Activated CD4-positive, alpha-beta T cell treated with anti-CD3 and anti-CD28 coated beads, Interleukin-10, Interleukin-2, amounts not matched to agents 100 ng/mL and 50 ng/mL, durations not matched to agents 16 hours and 8 hours (primary cell): ENCODE results near the gene FGFRL1.
A peak's percentile ranks its signal among the peaks of the same experiment; 100 is the strongest.

ENCODE experiments used
- DNase-seq: peaks from one replicate; pipeline ENCODE4 v3.0.0-alpha.2; 2020

Gene FGFRL1

DNA sequence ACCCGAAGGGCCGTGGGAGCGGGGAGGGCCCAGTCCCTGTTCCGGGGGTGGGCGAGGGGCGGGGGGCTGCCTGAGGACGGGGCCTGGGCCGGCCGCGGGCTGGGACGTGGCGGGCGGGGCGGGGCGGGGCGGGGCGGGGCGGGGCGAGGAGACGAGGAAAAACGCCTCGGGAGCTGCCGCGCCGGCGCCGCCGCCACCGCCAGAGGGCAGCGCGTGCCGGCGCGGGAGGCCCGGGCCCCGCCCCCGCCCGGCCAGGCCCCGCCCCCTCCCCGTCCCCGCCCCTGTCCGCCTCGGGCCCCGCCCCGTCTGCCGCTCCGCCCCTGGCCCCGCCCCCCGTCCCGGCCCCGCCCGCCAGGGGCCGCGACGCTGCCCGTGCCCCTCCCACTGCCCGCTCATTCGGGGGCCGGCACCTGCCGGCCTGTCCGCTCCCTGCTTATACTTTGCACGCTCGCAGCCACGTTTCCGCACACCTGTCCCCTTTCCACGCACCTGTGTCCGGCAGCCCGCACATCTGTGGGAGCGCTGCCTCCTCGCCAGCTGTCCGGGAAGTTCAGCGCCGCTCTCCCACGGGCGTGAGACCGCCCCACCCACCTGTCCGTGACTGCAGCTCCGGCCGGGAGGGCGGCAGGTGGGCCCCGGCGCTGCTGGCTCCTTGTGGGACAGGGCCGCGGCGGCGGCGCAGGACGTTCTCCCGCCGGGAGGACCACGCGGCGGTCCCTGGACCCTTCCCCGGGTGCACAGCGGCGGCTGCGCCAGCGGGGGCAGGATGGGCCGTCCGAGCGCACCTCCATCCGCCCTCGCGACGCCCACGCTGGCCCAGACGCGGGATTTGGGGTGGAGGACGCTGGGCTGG lies 1.7 kb upstream of the FGFRL1 start:
- DNase-seq, result peak; percentile 78

DNA sequence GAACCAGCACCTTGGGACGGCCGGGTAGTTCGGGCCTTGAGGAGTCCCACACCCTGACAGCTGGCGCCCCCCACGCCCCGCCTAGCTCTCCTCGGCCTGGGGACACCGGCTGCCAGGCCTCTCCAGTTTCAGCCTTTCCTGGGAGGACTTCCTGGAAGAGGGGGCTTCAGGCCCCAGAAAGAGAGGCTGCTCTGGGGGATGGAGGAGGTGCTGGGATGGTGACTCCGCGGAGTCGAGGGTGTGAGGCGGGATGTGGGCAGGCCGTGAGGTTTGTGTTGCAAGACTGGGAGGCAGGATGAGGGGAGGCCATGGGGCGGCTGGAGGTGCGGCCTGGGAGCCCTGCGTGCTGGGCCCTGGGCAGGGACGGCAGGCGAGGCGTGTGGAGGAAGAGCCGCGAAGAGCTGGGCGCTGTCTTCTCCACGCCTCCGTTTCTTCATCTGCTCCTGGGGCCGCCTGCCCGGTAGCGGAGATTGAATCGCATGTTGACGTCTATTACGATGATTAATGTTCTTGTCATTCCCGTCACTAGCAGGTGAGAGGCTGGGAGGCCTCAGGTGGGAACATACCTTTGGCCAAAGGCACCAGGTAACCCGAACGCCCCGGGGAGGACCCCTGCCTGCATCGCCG lies 918 bp upstream of the FGFRL1 start:
- peak; percentile 88 for DNase-seq

DNA sequence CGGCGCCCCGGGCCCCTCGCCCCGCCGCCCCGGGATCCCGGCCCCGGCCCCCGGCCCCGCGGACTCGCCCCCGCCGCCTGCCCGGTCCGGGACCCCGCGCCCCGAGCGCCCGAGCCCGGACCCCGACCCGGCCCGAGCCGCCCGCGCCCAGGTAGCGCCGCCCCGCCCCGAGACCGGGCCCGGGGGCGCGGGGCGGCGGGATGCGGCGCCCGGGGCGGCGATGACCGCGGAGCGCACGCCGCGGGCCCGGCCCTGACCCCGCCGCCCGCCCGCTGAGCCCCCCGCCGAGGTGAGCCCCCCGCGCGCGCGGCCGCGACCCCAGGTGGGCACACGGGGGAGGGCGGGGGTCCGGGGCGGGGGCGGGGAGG lies 224 bp downstream of the FGFRL1 start:
- no peak for DNase-seq

DNA sequence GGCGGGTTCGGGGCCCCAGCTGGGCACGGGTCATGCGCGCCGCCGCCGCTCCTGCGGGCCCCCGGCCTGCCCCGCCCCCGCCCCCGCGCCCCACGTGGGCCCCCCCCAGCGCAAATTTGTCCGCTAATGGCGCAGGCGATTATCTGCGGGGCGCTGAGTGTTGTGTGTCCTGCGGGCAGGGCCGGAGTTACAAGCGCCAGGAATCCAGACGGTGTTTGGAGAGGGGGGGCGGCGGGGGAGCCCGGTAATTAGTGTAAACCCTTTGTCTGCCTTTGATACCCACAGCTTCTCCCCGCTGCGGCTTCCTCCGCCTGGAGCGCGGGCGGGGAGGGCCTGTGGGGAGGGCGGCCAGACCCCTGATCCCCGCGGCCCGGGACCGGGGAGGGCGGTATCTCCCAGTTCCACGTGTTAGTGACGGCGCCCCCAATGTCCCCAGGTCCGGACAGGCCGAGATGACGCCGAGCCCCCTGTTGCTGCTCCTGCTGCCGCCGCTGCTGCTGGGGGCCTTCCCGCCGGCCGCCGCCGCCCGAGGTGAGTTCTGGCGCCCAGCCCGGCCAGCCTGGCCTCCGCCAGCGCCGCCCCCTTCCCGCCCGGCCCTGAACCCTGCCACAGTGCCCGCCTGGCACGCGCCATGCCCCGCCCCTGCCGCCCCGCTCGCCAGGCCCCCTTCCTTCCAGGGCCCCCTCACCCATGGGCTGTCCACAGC lies 761 bp downstream of the FGFRL1 start:
- DNase-seq, result no peak

DNA sequence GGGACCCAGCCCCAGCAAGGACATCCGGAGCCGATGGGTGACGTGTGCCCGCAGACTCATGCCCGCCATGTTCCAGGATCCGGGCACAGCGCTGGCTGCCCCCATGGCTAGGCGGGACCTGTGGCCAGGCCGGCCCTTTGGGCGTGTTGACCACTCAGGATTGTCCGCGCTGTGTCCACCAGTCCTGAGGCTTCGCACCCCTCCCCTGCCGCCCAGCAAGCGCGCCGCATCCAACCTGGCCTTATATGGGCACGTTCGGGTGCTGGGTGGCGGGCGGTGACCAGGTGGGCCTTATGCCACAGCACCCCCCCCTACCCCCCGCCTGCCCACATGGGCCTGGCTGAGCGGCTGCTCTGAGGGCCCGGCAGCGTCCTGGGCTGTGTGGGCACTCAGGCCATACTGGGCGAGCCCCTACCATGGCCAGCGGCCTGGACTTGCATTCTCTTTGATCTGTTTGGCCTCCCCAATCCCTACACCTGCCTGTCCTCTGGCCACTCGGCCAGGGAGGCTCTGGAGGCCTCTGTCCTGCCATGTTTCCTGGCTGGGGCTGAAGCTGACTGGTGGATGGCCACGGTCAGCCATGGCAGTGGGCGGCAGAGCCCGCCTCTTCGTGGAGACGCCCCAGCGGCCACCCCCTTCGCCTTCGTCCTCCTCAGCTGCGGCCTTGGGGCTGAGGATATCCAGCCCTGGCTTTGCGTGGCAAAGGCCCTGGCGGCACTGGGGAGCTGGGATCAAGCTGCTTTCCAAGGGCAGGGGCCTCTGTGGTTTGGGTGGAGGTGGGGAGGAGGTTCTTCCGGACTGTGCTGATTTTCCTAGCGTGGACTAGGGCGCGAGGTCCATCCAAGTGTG lies 2.0 kb downstream of the FGFRL1 start:
- DNase-seq, result no peak

DNA sequence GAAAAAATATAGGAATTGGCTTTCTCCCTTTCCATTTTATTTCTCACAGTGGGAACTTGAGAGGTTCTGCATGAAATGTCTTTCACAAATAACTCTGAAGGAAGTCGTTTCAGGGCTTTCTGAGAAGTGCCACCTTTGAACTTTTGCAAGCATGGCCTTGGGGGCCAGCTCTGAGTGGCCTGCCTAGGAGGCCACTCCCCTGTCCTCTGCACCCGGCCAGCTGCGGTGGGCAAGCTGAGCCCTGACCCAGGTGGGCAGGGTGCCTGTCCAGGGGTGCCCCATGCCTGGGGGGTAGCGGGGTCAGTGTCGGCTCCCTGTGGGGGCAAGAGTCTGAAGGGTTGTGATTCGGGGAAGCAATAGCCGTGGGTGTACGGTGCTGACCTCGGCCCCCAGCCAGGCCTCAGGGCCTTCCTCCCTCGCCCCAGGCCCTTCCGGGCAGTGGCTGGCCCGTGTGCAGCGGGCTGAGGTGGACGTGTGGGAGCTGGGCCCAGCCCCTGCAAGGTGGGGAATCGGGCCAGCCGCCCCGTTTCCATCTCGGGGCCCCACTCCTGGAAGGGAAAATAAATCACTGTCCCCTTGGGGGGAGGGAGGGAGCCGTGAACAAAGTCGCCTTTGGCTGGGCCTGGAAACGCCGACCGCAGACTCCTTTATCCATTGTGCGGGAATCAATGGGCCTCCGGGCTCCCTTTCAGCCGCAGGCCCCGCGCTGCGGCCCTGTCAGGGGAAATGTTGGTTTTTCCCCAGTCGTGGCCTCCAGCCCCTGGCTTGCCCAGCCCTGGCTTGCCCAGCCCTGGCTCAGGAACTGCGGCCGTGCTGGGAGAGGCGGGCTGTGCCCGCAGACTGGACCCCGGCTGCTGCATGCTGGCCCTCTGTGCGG lies 3.1 kb downstream of the FGFRL1 start:
- DNase-seq, result no peak

DNA sequence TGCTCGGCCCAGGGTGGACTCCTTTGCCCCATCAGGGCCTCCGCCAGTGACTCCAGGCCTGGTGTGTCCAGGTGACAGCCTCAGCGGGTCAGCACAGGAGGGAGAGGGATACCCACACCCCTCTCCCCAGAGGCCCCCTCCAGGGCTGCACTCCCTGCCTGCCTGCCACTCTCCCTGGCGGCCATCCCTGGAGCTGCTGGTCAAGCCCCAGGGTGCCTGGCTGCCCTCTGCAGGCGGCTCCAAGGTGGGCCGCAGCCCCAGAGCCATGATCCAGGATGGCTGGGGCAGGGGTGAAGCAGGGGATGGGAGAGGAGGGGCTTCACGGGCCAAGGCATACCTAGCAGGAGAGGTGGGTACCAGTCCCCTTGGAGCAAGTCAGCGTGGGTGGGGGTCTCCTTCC lies 3.8 kb downstream of the FGFRL1 start:
- no peak for DNase-seq

DNA sequence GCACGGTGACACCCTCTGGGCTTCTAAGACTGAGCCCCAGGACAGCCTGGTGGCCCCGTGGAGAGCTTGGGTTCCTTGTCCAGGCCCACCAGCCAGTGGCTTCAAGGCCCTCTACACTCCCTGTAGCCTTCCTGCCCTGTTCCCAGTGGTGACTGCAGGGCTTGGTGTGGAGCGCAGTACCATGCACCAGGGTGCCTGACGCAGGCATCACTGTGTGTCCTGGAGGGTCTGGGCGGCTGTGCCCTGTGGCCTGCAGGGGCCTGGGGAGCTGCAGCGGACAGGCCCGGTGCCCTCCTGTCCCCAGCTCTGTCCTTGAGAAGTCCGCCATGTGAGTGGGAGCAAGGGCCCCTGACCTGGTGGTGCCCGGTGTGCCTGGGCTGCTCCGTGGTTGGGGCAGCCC lies 4.3 kb downstream of the FGFRL1 start:
- DNase-seq, result no peak

DNA sequence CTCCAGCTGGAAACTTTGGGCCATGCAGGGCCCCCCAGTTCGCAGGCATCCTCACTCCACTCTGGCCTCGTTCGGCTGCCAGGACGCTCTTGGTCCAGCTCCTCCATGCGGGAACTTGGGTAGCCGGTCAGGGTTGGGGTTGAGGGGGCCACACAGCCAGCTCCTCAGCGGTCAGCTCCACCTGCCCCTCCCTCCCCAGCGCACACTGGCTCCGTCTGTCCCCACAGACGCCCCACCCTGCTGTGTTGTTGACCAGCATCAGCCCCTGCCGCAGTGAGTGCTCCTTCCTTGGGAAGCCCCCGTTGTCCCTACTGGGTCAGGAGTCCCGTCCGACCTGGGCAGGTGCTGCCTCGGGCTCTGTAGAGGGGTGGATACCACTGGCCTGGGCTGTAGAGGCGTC lies 5.8 kb downstream of the FGFRL1 start:
- DNase-seq, result no peak

DNA sequence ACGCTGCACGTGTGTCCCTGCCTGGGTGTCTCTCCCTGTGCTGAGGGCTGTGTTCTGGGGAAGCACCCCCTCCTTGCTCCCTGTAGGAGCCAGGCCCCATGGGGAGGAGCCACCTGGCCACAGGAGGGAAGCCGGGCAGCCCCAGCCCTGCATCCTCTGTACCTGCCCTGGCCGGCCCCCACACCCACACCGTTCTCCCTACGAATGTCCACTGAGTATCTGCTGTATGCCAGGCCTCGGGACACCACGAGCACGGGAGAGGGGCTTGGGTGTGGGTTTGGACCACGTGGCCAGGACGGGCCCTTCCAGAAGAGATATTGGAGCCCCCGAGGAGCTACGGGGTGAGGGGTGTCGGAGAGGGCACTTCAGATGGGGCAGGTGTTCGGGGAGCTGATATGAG lies 6.3 kb downstream of the FGFRL1 start:
- no peak for DNase-seq

DNA sequence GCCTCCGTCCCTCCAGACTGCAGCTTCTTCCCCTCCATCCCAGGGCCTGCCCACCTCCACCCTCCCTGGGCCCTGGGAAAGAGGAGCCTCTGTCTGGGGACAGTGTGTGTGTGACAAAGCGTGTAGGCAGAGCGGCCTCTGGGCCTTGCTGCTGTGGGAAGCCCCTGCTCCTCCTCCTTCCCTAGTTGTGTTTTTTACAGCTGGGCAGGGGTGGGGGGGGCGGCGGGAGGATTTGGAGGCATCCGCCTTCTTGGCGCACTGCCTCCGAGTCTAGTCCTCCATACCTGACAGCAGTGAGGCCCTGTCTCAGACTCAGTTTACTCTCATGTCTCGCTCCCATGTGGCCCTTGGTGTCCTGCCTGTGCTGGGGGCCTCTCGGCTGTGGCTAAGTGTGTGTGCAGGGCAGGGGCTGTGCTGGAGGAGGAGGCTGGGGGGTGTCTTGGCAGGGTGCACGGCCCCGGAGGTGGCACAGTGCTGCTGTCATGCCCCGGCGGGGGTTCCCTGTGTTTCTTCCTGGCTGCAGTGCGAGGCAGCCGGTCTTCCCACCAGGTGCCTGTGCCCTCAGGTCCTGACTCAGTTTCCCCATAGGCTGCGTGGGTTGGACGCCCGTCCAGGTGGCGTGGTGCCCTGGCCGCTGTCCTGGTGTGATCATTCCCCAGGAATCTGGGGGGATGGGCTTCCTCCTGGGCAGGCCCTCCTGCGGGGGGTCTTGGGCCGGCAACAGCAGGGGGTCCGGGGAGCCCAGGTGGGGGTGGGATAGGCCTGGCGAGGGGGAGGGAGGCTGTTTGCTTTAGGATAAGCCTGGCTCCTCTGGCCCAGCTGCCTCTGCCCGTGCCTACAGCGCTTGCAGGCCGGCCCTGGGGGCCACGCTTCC lies 7.0 kb downstream of the FGFRL1 start:
- no peak for DNase-seq

DNA sequence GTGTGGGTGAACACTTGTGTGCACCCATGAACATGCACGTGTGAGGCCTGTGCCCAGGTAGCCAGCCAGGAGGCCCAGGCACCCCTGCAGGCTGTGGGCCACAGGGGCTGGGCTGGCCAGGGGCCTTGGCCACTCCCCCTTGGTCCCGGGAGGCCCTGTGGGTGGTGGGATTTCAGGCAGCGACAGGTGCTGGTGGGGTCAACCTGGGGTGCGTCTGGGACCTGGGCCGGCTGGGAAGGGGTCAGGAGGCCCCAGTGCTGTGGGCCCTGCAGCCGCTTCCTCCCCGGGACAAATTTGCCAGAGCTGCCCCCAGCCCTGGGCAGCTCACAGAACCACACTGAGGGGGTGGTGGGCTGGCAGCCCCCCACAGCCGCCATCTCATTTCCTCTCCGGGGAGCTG lies 7.9 kb downstream of the FGFRL1 start:
- no peak for DNase-seq

DNA sequence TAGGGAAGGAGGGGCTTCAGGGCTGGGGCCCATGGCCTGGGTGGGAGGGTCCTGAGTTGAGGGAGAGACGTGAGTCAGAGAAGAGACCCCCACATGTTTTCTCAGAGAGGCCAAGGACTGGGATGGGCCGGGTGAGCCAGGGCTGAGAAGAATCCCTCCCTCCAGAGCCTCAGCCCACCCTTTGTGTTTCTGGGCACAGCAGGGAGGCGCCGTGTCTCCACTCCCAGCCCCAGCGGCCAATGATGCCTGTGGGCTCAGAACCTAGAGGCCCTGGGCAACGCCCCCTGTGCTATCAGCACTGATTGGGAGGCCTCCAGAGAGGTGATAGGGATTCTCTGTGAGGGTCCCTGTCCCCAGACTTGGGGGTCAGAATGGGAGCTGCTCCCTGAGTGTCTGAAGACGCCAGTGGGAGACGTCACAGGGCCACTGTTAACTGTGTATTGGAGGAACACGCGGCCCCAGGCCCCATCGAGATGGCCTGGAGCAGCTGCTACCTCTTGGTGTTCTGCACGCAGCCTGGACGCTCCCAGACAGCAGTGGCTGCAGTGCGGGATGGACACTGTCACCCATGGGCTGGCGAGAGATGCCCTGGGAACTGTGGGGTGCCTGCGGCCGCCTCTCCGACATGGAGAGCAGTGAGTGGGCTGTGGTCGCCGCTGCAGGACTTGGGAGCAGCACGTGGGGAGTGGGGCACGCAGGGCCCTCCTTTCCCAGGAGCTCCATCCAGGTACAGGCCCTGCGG lies 8.5 kb downstream of the FGFRL1 start:
- DNase-seq, result no peak

DNA sequence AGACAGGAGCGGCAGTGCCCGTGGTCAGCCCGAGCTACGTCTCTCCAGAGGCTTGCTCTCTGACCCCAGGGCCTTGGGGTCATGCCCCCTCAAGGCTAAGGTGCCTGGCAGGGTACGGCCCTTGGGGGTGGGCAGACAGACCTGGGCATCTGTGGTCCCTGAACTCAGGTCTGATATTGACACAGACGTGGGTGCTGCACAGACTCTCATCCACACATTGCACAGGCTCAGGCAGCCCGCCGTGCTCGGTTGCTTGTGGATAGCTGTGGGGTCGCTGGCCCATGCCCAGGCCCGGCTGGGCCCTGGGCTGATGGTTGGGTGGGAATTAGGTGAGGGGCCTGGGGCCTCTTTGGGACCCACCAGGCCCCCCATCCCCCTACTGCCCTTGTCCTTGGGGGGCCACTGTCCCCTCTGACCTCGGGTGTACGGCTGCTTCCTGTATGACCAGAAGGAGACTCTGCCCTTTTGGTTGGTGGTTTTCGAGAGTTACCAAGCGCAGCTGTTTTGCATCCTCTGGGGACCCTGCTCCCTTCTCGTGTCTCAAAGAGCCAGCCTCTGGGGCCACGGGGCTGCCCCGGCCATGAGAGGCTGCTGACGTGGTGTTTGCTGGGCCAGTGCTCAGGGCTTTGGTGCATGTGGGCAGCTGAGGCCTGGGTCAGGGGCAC lies 10.1 kb downstream of the FGFRL1 start:
- DNase-seq, result no peak

DNA sequence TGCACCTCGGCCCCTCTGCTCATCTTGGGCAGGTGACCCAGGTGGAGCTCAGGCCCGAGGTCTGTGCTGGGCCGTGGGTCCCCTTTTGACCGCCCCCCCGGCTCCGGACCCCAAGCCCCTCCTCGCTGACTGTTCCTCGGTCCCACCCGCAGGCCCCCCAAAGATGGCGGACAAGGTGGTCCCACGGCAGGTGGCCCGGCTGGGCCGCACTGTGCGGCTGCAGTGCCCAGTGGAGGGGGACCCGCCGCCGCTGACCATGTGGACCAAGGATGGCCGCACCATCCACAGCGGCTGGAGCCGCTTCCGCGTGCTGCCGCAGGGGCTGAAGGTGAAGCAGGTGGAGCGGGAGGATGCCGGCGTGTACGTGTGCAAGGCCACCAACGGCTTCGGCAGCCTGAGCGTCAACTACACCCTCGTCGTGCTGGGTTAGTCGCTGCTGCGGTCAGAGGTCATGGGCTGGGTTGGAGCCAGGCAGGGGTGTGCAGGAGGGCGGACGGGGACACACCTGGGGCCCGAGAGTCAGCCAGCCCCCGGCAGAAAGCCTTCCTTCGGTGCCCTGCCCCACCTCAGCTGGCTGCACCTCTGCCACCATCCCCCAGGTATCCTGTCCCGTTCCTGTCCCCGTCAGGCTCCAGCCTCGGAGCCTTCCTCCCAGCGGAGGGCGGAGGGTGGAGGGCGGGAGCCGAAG lies 10.8 kb downstream of the FGFRL1 start:
- no peak for DNase-seq

DNA sequence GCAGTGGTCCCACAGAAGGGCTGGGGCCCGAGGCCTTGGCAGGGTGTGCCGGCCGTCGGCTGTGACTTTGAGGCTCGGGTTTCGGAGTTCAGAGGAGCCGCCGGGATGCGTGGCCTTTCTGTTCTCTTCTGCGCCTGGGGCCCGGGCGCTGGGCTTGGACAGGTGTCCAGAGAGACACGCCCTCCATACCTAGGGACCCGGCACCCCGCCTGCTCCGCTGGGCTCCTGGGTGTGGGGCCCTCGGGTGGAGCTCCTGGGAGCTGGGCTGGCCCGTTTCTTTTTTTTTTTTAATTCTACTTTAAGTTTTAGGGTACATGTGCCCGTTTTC lies 11.3 kb downstream of the FGFRL1 start:
- DNase-seq, result no peak

DNA sequence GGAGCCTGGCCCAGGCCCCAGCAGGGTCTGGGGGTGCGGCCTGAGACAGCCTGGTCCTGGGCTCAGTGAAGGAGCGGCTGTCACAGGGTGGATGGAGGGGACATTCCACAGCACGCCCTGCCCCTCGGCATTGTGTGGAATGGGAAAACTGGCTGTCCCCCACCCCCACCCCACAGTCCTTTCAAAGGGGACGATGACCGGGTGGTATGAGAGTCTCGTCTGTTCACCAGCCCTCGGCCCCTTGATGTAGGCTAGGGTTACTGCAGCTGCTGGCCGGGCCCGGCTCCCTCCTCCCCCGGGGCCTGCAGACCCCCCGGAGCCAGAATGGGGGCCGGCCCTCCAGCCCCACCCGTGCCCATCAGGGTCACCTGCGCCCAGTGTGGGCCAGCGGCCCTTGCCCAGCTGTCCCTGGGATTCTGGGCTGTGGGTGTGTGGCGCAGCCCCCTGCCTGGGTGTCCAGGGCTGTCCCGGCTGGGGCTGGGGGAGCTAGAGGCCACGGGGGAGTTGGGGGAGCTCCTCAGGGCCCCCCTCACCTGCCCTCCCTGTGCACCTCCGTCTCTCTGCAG lies 11.7 kb downstream of the FGFRL1 start:
- no peak for DNase-seq

DNA sequence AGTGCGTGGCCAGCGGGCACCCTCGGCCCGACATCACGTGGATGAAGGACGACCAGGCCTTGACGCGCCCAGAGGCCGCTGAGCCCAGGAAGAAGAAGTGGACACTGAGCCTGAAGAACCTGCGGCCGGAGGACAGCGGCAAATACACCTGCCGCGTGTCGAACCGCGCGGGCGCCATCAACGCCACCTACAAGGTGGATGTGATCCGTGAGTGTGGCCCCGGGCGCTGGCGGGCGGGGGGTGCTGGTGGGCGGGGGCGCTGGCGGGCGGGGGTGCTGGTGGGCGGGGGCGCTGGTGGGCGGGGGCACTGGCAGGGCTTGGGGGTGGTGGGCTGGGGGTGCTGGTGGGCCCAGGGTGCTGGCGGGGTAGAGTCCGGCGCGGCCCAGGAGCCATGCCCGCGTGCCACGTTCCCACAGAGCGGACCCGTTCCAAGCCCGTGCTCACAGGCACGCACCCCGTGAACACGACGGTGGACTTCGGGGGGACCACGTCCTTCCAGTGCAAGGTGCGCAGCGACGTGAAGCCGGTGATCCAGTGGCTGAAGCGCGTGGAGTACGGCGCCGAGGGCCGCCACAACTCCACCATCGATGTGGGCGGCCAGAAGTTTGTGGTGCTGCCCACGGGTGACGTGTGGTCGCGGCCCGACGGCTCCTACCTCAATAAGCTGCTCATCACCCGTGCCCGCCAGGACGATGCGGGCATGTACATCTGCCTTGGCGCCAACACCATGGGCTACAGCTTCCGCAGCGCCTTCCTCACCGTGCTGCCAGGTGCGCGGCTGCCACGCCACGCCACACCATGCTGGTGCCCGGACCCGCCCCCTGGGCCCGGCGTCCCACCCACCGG lies 12.7 kb downstream of the FGFRL1 start:
- no peak for DNase-seq
